GM19328 (cell line): Measurements from ENCODE around the gene TBC1D2B.

Experiments
- ATAC-seq: cut with Tn5 transposase; IDR thresholded peaks from one replicate; pipeline ENCODE4 v1.9.1; 2021; ENCODE audit warnings: mild to moderate bottlenecking, moderate library complexity; ENCODE audit not compliant: unreplicated experiment

Gene TBC1D2B

GRCh38 chr15:78035861-78036476, 41.5 kb downstream of the TBC1D2B start:
- ATAC-seq: no peak

DNA sequence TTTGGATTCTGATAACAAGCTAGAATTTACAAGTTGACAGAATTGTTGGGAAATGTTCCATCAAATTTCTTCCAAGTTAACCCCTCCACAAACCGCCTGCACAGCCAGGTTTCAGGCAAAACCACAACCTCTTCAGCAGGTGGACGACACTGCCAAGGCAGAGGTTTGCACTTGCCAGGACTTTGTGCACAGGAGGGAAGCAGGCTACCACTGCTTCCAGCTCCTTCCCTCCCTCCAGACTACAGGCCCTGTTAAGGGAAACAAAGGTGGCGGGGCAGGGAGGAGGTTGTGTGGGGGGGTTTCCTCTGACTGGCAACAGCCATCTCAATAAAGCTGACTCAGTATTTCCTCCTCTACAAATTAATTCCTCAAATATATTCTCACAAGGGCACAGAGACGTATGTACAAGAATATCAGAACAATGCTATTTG, 42.2 kb downstream of the TBC1D2B start:
- no peak for ATAC-seq

GRCh38 chr15:78034495-78035191, 42.9 kb downstream of the TBC1D2B start:
- peak; percentile 74 for ATAC-seq

GRCh38 chr15:78033864-78034263, 43.6 kb downstream of the TBC1D2B start:
- ATAC-seq: no peak

GRCh38 chr15:78032671-78033070, 44.8 kb downstream of the TBC1D2B start:
- no peak for ATAC-seq

DNA sequence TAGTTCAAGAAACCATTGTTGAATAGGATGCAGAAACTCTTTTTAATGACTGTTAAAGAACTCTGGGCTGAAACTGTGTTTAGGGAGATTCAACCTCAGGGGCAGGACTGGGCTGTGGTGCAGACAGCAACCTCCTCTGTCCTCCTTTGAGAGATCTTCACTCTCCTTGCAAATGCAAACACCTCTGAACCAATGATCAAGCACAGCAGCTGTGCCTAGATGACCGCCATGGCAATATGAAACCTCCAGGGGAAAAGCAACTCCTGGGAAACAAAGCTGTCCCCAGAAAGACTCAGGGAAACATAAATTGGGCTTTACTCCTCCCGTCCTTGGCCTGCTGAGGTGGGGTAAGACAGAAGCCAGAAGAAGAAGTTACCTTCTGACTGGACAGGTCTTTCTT, 52.6 kb downstream of the TBC1D2B start:
- no peak for ATAC-seq

DNA sequence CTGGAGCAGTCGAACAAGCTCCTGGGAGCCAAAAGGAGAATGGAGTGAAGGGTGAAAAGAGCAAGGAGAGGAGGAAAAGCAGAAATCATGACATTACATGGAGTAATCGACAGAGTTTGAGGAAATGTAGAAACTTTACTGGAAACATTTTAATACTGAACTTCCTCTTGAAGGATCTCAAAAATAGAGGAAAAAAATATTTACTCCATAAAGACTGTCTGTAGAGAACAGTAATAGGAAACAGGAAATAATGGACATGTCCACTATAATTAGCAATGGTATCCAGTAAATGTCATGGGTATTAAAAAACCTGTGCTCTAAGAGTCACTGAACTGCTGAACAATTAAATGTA, 53.0 kb downstream of the TBC1D2B start:
- no peak for ATAC-seq

- no peak for ATAC-seq
These were observed 53.5 kb downstream of the TBC1D2B start for GRCh38 chr15:78023865-78024518.

DNA sequence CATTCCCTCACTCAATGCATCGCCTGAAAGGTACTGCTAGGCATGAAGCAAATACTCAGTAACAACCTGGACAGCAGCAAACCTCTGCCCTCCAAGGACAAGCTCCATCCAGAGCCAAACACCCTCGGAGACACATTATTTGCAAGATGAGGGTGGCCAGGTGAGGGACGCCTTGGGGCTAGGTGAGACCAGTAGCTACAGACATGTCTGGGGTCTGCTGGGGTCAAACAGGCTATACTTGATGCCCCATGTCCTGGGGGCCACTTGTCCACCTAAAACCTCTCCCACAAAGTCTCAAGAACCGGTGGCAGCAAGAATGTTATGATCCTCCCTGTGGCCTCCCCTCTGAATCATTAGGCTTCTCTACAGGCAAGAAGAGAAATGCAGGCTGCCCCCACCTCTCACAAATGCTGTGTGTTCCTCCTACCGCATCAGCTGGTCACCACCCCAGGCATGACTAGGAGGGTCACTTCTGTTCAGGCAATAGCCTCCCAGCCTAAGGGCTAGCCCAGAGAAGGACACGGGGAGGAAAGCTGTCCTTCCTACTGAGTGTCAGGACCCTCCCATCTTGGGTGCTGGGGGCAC, 54.3 kb downstream of the TBC1D2B start:
- ATAC-seq: no peak

GRCh38 chr15:78021761-78022160, 55.8 kb downstream of the TBC1D2B start:
- no peak for ATAC-seq

DNA sequence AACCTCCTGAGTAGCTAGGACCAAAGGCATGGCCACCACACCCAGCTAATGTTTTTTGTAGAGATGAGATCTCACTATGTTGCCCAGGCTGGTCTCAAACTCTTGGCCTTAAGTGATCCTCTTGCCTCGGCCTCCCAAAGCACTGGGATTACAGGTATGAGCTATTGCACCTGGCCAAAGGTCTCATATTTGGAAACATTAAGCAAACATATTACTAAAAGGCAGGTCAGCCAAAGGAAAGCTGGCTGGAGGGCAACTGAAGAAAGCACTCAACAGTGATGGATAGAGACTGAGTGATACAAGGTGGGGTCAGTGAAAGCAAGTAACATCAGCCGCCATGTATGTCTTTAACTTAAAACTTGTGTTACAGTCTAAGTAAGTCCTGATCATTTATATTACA, 57.5 kb downstream of the TBC1D2B start:
- ATAC-seq: no peak

GRCh38 chr15:78018946-78019644, 58.4 kb downstream of the TBC1D2B start:
- ATAC-seq: no peak

GRCh38 chr15:78018445-78018844, 59.1 kb downstream of the TBC1D2B start:
- no peak for ATAC-seq

- no peak for ATAC-seq
These were observed 60.7 kb downstream of the TBC1D2B start for GRCh38 chr15:78016860-78017259.

- no peak for ATAC-seq
These were observed 64.9 kb downstream of the TBC1D2B start for GRCh38 chr15:78012643-78013077.

DNA sequence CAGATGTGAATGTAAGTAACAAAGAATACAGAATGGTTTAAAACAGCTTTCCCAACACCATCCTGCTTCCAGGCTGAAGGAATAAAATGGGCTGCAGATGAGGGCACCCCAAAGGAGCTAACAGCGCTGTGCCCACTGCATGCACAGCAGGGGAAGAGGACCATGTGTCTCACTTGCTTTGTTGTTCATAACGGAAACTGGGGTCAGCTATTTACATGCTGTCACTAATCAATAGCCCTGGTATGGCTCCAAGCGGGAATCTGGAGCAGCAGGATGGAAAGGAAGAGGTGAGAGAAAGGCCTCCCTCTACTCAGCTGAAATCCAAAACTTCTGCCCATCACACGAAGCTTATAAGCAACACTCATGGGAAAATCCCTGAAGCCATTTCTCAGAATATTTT, 67.4 kb downstream of the TBC1D2B start:
- no peak for ATAC-seq

- ATAC-seq: no peak
These were observed 69.3 kb downstream of the TBC1D2B start for GRCh38 chr15:78007964-78008886.

DNA sequence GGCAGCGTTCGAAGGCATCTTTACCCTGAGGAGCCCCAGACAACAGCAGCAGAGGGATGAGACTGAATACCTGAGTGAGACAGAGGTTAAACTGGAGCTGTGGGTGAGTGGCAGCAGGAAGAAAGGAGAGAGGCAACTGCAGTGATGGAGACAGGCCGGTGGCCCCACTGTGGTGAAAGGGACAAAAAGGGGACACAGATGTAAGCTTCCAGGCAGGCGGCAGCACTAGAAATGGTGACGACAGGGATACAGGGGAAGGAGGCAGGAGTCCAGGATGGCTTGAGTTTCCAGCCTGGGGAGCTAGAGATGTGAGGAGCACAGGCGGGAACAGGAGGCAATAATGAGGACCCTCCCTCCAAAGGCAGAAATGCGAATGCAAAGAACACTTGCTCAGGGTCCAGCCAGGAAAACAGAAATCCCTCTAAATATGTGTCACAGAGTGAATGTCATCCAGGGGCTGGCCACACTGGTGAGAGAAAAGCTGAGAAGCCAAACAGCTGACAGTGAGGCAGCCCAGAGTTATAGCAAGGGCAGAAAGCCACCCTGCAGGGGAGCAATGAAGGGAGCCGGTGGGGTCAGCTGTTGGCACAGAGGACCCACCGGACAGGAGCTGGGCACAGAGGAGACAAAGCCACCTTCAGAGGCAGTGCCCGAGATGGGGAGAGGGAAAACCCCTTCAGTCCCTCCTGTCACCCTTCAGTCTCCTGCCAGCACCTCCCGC, 70.1 kb downstream of the TBC1D2B start:
- ATAC-seq: no peak

DNA sequence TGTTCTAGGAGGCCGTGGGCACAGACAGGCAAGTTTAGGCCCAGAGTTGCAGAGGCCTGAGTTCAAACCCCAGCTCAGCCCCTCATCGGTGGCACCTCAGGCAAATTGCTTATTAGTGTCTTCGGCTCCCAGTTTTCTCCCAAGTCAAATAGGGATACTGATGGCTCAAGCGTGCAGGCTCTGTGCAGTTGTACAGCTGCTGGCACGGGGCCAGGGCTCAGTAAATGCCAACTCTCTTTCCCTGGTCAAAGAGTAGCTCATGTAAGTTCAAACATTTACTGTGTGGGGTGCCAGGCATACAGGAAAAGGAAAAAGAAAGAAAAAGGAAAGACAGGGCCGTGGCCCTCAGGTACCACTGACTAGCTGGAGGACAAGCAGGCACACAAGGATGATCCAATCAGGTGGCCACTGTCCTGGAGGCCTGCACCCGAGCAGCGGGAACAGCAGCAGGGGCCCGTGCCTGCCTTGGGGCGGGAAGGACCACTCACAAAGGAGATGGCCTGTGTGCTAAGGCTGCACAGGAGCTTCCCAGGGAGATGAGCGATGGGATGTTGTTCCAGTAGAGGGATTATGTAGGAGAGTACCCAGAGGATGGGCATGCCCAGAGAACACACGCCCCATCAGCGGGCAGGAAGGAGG, 70.8 kb downstream of the TBC1D2B start:
- no peak for ATAC-seq
